H1 (cell line): ENCODE results near the gene SLC6A3. TPM values are rescaled to one million over a fixed set of nuclear protein-coding genes. Genes with fewer than 3 reads are reported as not detected.

Experiments
- CTCF ChIA-PET: fragments of 300-600 bp; sonication (Branson Sonifier 250); formaldehyde crosslinking; loops from one replicate; lab custom pipeline; 2021; ENCODE audit not compliant: partially characterized antibody; lab: Charles Lee
- POLR2A ChIA-PET: fragments of 300-600 bp; sonication (Branson Sonifier 250); formaldehyde crosslinking; loops from one replicate; lab custom pipeline; 2021; ENCODE audit warnings: inconsistent platforms; ENCODE audit not compliant: partially characterized antibody; lab: Charles Lee
- DNase-seq, 2 experiments: peaks; one replicate each; pipeline versions ENCODE4 v3.0.0 to v3.0.0-alpha.2; 2010 to 2022; ENCODE audit warnings: low spot score in 2 of 2, low read depth in 1 of 2, mixed read lengths in 1 of 2
- FAIRE-seq: peaks from 2 replicates; lab custom pipeline; 2011; peaks lifted over from hg19 to GRCh38; lab: Jason Lieb, UNC
- H2AFZ ChIP-seq: 2 replicates; pipeline ENCODE4 v1.8.1; 2012; ENCODE audit warnings: low read length, inconsistent platforms
- H2AK5ac ChIP-seq: 2 replicates; pipeline ENCODE4 v1.6.1; 2013; ENCODE audit warnings: low read depth, low read length
- H2BK120ac ChIP-seq: replicated peaks from 2 replicates; pipeline ENCODE3; 2013; ENCODE audit warnings: low read depth, low read length, inconsistent platforms
- H2BK12ac ChIP-seq: 2 replicates; pipeline ENCODE4 v1.6.1; 2013; ENCODE audit warnings: low read depth, low read length
- H2BK15ac ChIP-seq: 2 replicates; pipeline ENCODE4 v1.6.1; 2013; ENCODE audit warnings: low read length
- H2BK20ac ChIP-seq: 2 replicates; pipeline ENCODE4 v1.6.1; 2013; ENCODE audit warnings: low read length
- H2BK5ac ChIP-seq: 2 replicates; pipeline ENCODE4 v1.6.1; 2013; ENCODE audit warnings: low read depth, low read length
- H3K14ac ChIP-seq: 2 replicates; pipeline ENCODE4 v1.6.1; 2013; ENCODE audit warnings: inconsistent platforms; ENCODE audit not compliant: insufficient read length
- H3K18ac ChIP-seq: 2 replicates; pipeline ENCODE4 v1.6.1; 2013; ENCODE audit warnings: low read length; ENCODE audit errors: extremely low read depth
- H3K23ac ChIP-seq: 2 replicates; pipeline ENCODE4 v1.6.1; 2013; ENCODE audit warnings: inconsistent platforms; ENCODE audit not compliant: insufficient read length
- H3K23me2 ChIP-seq: 2 replicates; pipeline ENCODE4 v1.6.1; 2013; ENCODE audit warnings: low read depth, low read length
- H3K27ac ChIP-seq: 2 replicates; pipeline ENCODE4 v1.6.1; 2011; ENCODE audit warnings: low read depth, low read length, inconsistent platforms
- H3K27me3 ChIP-seq, 4 experiments: replicated peaks in 1 of 4; 1 replicate in 1 of 4; 2 replicates in 3 of 4; pipeline versions ENCODE4 v1.6.1 to v1.8.1; 2011 to 2013; ENCODE audit warnings: low read length in 3 of 4, mild to moderate bottlenecking in 3 of 4, inconsistent platforms in 2 of 4, mixed read lengths in 2 of 4, moderate library complexity in 1 of 4; ENCODE audit not compliant: control insufficient read depth in 3 of 4, insufficient read depth in 3 of 4; ENCODE audit errors: extremely low read depth in 1 of 4
- H3K36me3 ChIP-seq, 4 experiments: 2 replicates each; pipeline versions ENCODE4 v1.6.1 to v1.8.1; 2011 to 2013; ENCODE audit warnings: mild to moderate bottlenecking in 4 of 4, low read length in 3 of 4, moderate library complexity in 2 of 4, control low read depth in 1 of 4, inconsistent platforms in 1 of 4; ENCODE audit not compliant: insufficient read depth in 4 of 4, control insufficient read depth in 2 of 4
- H3K4ac ChIP-seq: replicated peaks from 2 replicates; pipeline ENCODE3; 2013; ENCODE audit warnings: low read length, low read depth, mixed read lengths, inconsistent platforms; ENCODE audit not compliant: insufficient read length
- H3K4me1 ChIP-seq, 4 experiments: replicated peaks in 1 of 4; 1 replicate in 1 of 4; 2 replicates in 3 of 4; pipeline versions ENCODE4 v1.6.1 to v1.8.1; 2011 to 2013; ENCODE audit warnings: low read length in 3 of 4, inconsistent platforms in 2 of 4, mixed read lengths in 1 of 4; ENCODE audit not compliant: insufficient read depth in 4 of 4, control insufficient read depth in 3 of 4
- H3K4me2 ChIP-seq, 2 experiments: 2 replicates each; pipeline versions ENCODE4 v1.6.1 to v1.8.1; 2011 to 2013; ENCODE audit warnings: low read depth in 2 of 2, low read length in 2 of 2, control low read depth in 1 of 2, inconsistent platforms in 1 of 2, mild to moderate bottlenecking in 1 of 2; ENCODE audit not compliant: insufficient read depth in 1 of 2
- H3K4me3 ChIP-seq, 4 experiments: fragments of 200-600, 300-600 bp in 1 of 4; sonication (generic), shearing (Covaris generic), sonication (Bioruptor Twin) in 1 of 4; 2 replicates each; pipeline versions ENCODE4 v1.5.1 to v1.8.1; 2011 to 2016; ENCODE audit warnings: low read length in 4 of 4, low read depth in 3 of 4, control low read depth in 2 of 4, inconsistent platforms in 2 of 4, mild to moderate bottlenecking in 2 of 4, mixed read lengths in 1 of 4, moderate library complexity in 1 of 4; ENCODE audit not compliant: insufficient read depth in 2 of 4; ENCODE audit errors: extremely low read depth in 1 of 4
- H3K56ac ChIP-seq: replicated peaks from 2 replicates; pipeline ENCODE3; 2013; ENCODE audit warnings: low read depth, mild to moderate bottlenecking, mixed read lengths, low read length, inconsistent platforms; ENCODE audit not compliant: insufficient read length
- H3K79me1 ChIP-seq: 2 replicates; pipeline ENCODE4 v1.6.1; 2013; ENCODE audit warnings: low read depth, low read length, control low read depth
- H3K79me2 ChIP-seq, 2 experiments: 2 replicates each; pipeline versions ENCODE4 v1.6.1 to v1.8.1; 2012 to 2013; ENCODE audit warnings: low read length in 2 of 2, mild to moderate bottlenecking in 2 of 2, inconsistent platforms in 1 of 2; ENCODE audit not compliant: insufficient read depth in 2 of 2, control insufficient read depth in 1 of 2
- H3K9ac ChIP-seq, 4 experiments: replicated peaks in 1 of 4; 1 replicate in 1 of 4; 2 replicates in 3 of 4; pipeline versions ENCODE4 v1.6.1 to v1.8.1; 2011 to 2013; ENCODE audit warnings: low read depth in 3 of 4, low read length in 3 of 4, control low read depth in 2 of 4, mild to moderate bottlenecking in 2 of 4, moderate library complexity in 2 of 4, inconsistent platforms in 1 of 4; ENCODE audit errors: extremely low read depth in 1 of 4
- H3K9me3 ChIP-seq, 2 experiments: 2 replicates each; pipeline versions ENCODE4 v1.6.1 to v1.8.1; 2012 to 2013; ENCODE audit warnings: mild to moderate bottlenecking in 2 of 2, moderate library complexity in 2 of 2, control low read depth in 1 of 2, inconsistent platforms in 1 of 2, low read depth in 1 of 2, low read length in 1 of 2, mixed read lengths in 1 of 2; ENCODE audit not compliant: insufficient read depth in 2 of 2
- H4K20me1 ChIP-seq, 2 experiments: replicated peaks in 1 of 2; 2 replicates each; pipeline versions ENCODE3 to v1.8.1; 2011 to 2013; ENCODE audit warnings: inconsistent platforms in 2 of 2, low read length in 2 of 2, mild to moderate bottlenecking in 1 of 2; ENCODE audit not compliant: insufficient read depth in 2 of 2, control insufficient read depth in 1 of 2
- H4K5ac ChIP-seq: 2 replicates; pipeline ENCODE4 v1.6.1; 2013; ENCODE audit warnings: low read length, low read depth, mixed read lengths, inconsistent platforms; ENCODE audit not compliant: insufficient read length
- H4K8ac ChIP-seq: 2 replicates; pipeline ENCODE4 v1.8.0; 2013; ENCODE audit warnings: mild to moderate bottlenecking, moderate library complexity, low read length, inconsistent platforms; ENCODE audit not compliant: insufficient read depth; ENCODE audit errors: extremely low read depth
- H4K91ac ChIP-seq: replicated peaks from 2 replicates; pipeline ENCODE3; 2013; ENCODE audit warnings: low read length, mixed read lengths, inconsistent platforms; ENCODE audit not compliant: insufficient read length
- ASH2L ChIP-seq: fragments of 200-600, 300-600 bp; sonication (generic); IDR thresholded peaks from one replicate; pipeline ENCODE4 v1.7.1; 2017; ENCODE audit warnings: low read length
- BACH1 ChIP-seq: IDR thresholded peaks from 2 replicates; pipeline ENCODE4 v1.6.1; 2012; ENCODE audit warnings: low read length, improper control_type of control experiment
- BRCA1 ChIP-seq: IDR thresholded peaks from 2 replicates; pipeline ENCODE4 v1.6.1; 2012; ENCODE audit warnings: low read depth, low read length, improper control_type of control experiment
- CHD1 ChIP-seq: IDR thresholded peaks from 2 replicates; pipeline ENCODE4 v1.6.1; 2012; ENCODE audit warnings: low read depth, low read length, improper control_type of control experiment
- CTBP2 ChIP-seq: IDR thresholded peaks from 2 replicates; pipeline ENCODE4 v1.7.0; 2011; ENCODE audit warnings: borderline replicate concordance, mild to moderate bottlenecking, moderate library complexity, mixed read lengths, low read length; ENCODE audit not compliant: insufficient read depth, insufficient read length
- MAFK ChIP-seq: IDR thresholded peaks from 2 replicates; pipeline ENCODE4 v1.6.1; 2012; ENCODE audit warnings: low read depth, mild to moderate bottlenecking, improper control_type of control experiment, low read length
- RBBP5 ChIP-seq: IDR thresholded peaks from 2 replicates; pipeline ENCODE4 v1.7.1; 2012; ENCODE audit warnings: low read depth, mild to moderate bottlenecking, inconsistent platforms, low read length, moderate library complexity, borderline replicate concordance
- SAP30 ChIP-seq: fragments of 300-600 bp; sonication (generic); IDR thresholded peaks from 2 replicates; pipeline ENCODE4 v1.7.1; 2012; ENCODE audit warnings: low read length, moderate library complexity, mild to moderate bottlenecking, inconsistent platforms; ENCODE audit not compliant: insufficient read depth, insufficient replicate concordance
- SIN3A ChIP-seq, 2 experiments: IDR thresholded peaks in 1 of 2; conservative IDR thresholded peaks in 1 of 2; 2 replicates each; pipeline ENCODE4 v1.6.1; 2011 to 2012; ENCODE audit warnings: low read length in 2 of 2, improper control_type of control experiment in 1 of 2, low read depth in 1 of 2, mild to moderate bottlenecking in 1 of 2
- SP1 ChIP-seq: IDR thresholded peaks from 2 replicates; pipeline ENCODE4 v1.6.1; 2011; ENCODE audit warnings: low read depth, low read length
- SP4 ChIP-seq: IDR thresholded peaks from 2 replicates; pipeline ENCODE4 v1.6.1; 2012; ENCODE audit warnings: low read length, inconsistent platforms
- SRF ChIP-seq: IDR thresholded peaks from 2 replicates; pipeline ENCODE4 v1.6.1; 2011; ENCODE audit warnings: mild to moderate bottlenecking, low read depth, low read length, moderate library complexity
- SUZ12 ChIP-seq: fragments of 200-600 bp; sonication (generic); IDR thresholded peaks from 2 replicates; pipeline ENCODE4 v1.6.1; 2012; ENCODE audit warnings: mild to moderate bottlenecking, inconsistent platforms, low read length, moderate library complexity, mixed read lengths
- WGBS, 2 experiments: shearing (Covaris generic) in 1 of 2; methylation state at CpG; one replicate each; pipeline versions ENCODE4 v1.1.6 to v1.1.7; 2013 to 2015; ENCODE audit warnings: low lambda C conversion rate in 2 of 2, mixed read lengths in 2 of 2, inconsistent platforms in 1 of 2, low coverage in 1 of 2, missing lambda C conversion rate in 1 of 2; ENCODE audit not compliant: insufficient replicate concordance in 2 of 2, insufficient coverage in 1 of 2, insufficient read length in 1 of 2; ENCODE audit errors: extremely low coverage in 1 of 2, missing lambda C conversion rate in 1 of 2; 5-methylcytosine and 5-hydroxymethylcytosine counted together
- polyA plus RNA-seq, 7 experiments: library from polyadenylated mRNA; depleted of rRNA in 3 of 7; stranded (reverse) in 5 of 7; unstranded in 2 of 7; fragments of >200 nt in 5 of 7; fragments of 200-250 nt in 2 of 7; gene quantifications; 1 replicate in 5 of 7; 2 replicates in 1 of 7; 4 replicates in 1 of 7; pipeline versions ENCODE4 v1.2.1 to v1.2.3, GENCODE V29; 2011 to 2013; ENCODE audit warnings: missing spikeins in 2 of 7, mixed read lengths in 2 of 7
- total RNA-seq: library from RNA; stranded (reverse); fragmentation: NEBNext Ultra II Directional; extraction: Animal tissue kit (Norgen Biotek cat#: 25700); gene quantifications from 2 replicates; pipeline ENCODE4 v1.2.1, GENCODE V29; 2021
- TF ChIP-seq, protein P1 (sequence below): IDR thresholded peaks from 2 replicates; pipeline ENCODE4 v1.6.1; 2011; ENCODE audit warnings: low read depth, mild to moderate bottlenecking, low read length; ENCODE audit not compliant: insufficient read depth

SLC6A3 gene
- total and polyA plus RNA-seq, 2 of the 8 experiments (the other 6 are each of a cell fraction or from before 2014, with no cell fraction given), result 0.48 to 0.91 TPM

GRCh38 chr5:1473746-1474145 is 28.5 kb upstream of the SLC6A3 start:
- CTCF ChIA-PET, result interaction anchor here (1.3 to 3.3 kb wide), 5 partner anchors 11 to 127 kb away, joined by 3 to 12 read pairs (median 6); no protein-coding TSS in a partner anchor
- H2BK20ac ChIP-seq, result no peak overlapping the region
- no peak for TF ChIP-seq SP1
- no peak for TF ChIP-seq RBBP5
- TF ChIP-seq CTBP2, result no peak
- no peak for TF ChIP-seq SUZ12
- TF ChIP-seq SAP30, result no peak
- no peak for TF ChIP-seq SIN3A (conservative IDR thresholded peaks at IDR 0.05 in 1 of 2, IDR thresholded peaks at IDR 0.05 in 1 of 2; ENCODE audit: low read depth in 1 of 2, low read length in 2 of 2)
- TF ChIP-seq SRF, result no peak
- no peak for TF ChIP-seq MAFK
- TF ChIP-seq, protein P1, sequence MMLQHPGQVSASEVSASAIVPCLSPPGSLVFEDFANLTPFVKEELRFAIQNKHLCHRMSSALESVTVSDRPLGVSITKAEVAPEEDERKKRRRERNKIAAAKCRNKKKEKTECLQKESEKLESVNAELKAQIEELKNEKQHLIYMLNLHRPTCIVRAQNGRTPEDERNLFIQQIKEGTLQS, result no peak
- no peak for TF ChIP-seq BRCA1
- TF ChIP-seq CHD1, result no peak
- no peak for TF ChIP-seq ASH2L
- TF ChIP-seq SP4, result no peak
- TF ChIP-seq BACH1, result no peak

More at GRCh38 chr5:1473746-1474145, 28.5 kb upstream of the SLC6A3 start:
- WGBS, 2 experiments, result 79% methylated on average over 12 of the region's 12 CpGs; no CpG with 5 or more reads in 1 of the 2 experiments
- H2AK5ac ChIP-seq, result no peak overlapping the region
- H3K36me3 ChIP-seq, result peaks cover 33 to 86% (median 66%) of the 10 kb centered on the region in 4 experiments
- H3K14ac ChIP-seq, result no peak overlapping the region
- no peak overlapping the region for H2BK12ac ChIP-seq
- no peak for FAIRE-seq
- H3K27me3 ChIP-seq, result no peaks in the 10 kb centered on the region
- no peak overlapping the region for H3K4me2 ChIP-seq
- POLR2A ChIA-PET, result interaction anchor here (2.0 kb wide), 1 partner anchor 17 kb away, joined by 5 read pairs; no protein-coding TSS in a partner anchor
- no peaks in the 10 kb centered on the region for H3K4me1 ChIP-seq
- no peak overlapping the region for H3K4ac ChIP-seq
- H3K9ac ChIP-seq, result no peak overlapping the region
- no peak for DNase-seq
- no peak overlapping the region for H4K5ac ChIP-seq
- H3K4me3 ChIP-seq, result no peak overlapping the region
- H3K23ac ChIP-seq, result no peak overlapping the region
- H2BK15ac ChIP-seq, result no peak overlapping the region
- peaks cover 4 to 18% of the 10 kb centered on the region in 2 experiments for H4K20me1 ChIP-seq
- H3K79me2 ChIP-seq, result no peaks in the 10 kb centered on the region
- H3K18ac ChIP-seq, result no peak overlapping the region
- no peak overlapping the region for H2BK5ac ChIP-seq
- no peak overlapping the region for H3K27ac ChIP-seq
- H4K8ac ChIP-seq, result no peak overlapping the region
- 0 out of 2 replicates have a peak, but pooled peaks cover 1% of the 10 kb centered on the region for H3K23me2 ChIP-seq
- no peak overlapping the region for H2AFZ ChIP-seq
- no peak overlapping the region for H3K56ac ChIP-seq
- no peaks in the 10 kb centered on the region for H3K79me1 ChIP-seq
- no peak overlapping the region for H4K91ac ChIP-seq
- H3K9me3 ChIP-seq, result no peaks in the 10 kb centered on the region
- H2BK120ac ChIP-seq, result no peak overlapping the region
